Neural progenitor cell (in vitro differentiated cells): ENCODE data around the gene ZCCHC7. TPM values are rescaled to one million over a fixed set of nuclear protein-coding genes. Genes with fewer than 3 reads are reported as not detected.
A peak's percentile ranks its signal among the peaks of the same experiment; 100 is the strongest.

Experiments
- DNase-seq: peaks from one replicate; pipeline ENCODE4 v3.0.0-alpha.2; 2016; ENCODE audit warnings: low spot score
- H2AFZ ChIP-seq: fragments of 200-600 bp; sonication (generic); replicated peaks from 2 replicates; pipeline ENCODE4 v1.6.1; 2016; ENCODE audit warnings: antibody characterized with exemption
- H3F3A ChIP-seq: fragments of 200-600 bp; sonication (generic); 2 replicates; pipeline ENCODE4 v1.6.1; 2016; ENCODE audit warnings: antibody characterized with exemption, low read depth
- H3K27ac ChIP-seq: fragments of 200-600 bp; sonication (generic); 2 replicates; pipeline ENCODE4 v1.5.1; 2016; ENCODE audit warnings: mild to moderate bottlenecking
- H3K27me3 ChIP-seq: fragments of 200-600 bp; sonication (generic); 2 replicates; pipeline ENCODE4 v1.6.1; 2016; ENCODE audit warnings: mild to moderate bottlenecking, moderate library complexity
- H3K36me3 ChIP-seq: fragments of 200-600 bp; sonication (generic); 2 replicates; pipeline ENCODE4 v1.5.1; 2016
- H3K4me1 ChIP-seq: fragments of 200-600 bp; sonication (generic); 2 replicates; pipeline ENCODE4 v1.6.1; 2016; ENCODE audit warnings: mixed run types
- H3K4me2 ChIP-seq: fragments of 200-600 bp; sonication (generic); 2 replicates; pipeline ENCODE4 v1.6.1; 2016
- H3K4me3 ChIP-seq: fragments of 200-600 bp; sonication (generic); 2 replicates; pipeline ENCODE4 v1.5.1; 2016
- H3K79me2 ChIP-seq: fragments of 200-600 bp; sonication (generic); 2 replicates; pipeline ENCODE4 v1.6.1; 2016; ENCODE audit warnings: low read depth
- H3K9ac ChIP-seq: fragments of 200-600 bp; sonication (generic); 2 replicates; pipeline ENCODE4 v1.6.1; 2016
- H3K9me3 ChIP-seq: fragments of 200-600 bp; sonication (generic); 2 replicates; pipeline ENCODE4 v1.5.1; 2016; ENCODE audit warnings: low read depth
- H4K20me1 ChIP-seq: fragments of 200-600 bp; sonication (generic); 2 replicates; pipeline ENCODE4 v1.6.1; 2016; ENCODE audit warnings: low read depth
- H3K27ac Mint-ChIP-seq: 3 replicates; pipeline ENCODE4 v1.8.0; 2021; ENCODE audit warnings: mixed read lengths
- H3K27me3 Mint-ChIP-seq: 2 replicates; pipeline ENCODE4 v1.8.0; 2022; ENCODE audit warnings: low read depth, mild to moderate bottlenecking, inconsistent platforms, moderate library complexity, mixed read lengths; ENCODE audit not compliant: insufficient read depth
- H3K36me3 Mint-ChIP-seq: 3 replicates; pipeline ENCODE4 v1.8.0; 2021; ENCODE audit warnings: mixed read lengths
- H3K4me1 Mint-ChIP-seq: 3 replicates; pipeline ENCODE4 v1.8.0; 2021; ENCODE audit warnings: mixed read lengths
- H3K4me3 Mint-ChIP-seq: 3 replicates; pipeline ENCODE4 v1.8.0; 2021; ENCODE audit warnings: mild to moderate bottlenecking, moderate library complexity, mixed read lengths
- H3K9me3 Mint-ChIP-seq: 3 replicates; pipeline ENCODE4 v1.8.0; 2020; ENCODE audit warnings: mixed read lengths
- CTCF ChIP-seq: fragments of 200-600 bp; sonication (generic); IDR thresholded peaks from 2 replicates; pipeline ENCODE4 v1.5.1; 2017; ENCODE audit warnings: antibody characterized with exemption, mild to moderate bottlenecking
- EZH2 ChIP-seq: fragments of 200-600 bp; sonication (generic); IDR thresholded peaks from 2 replicates; pipeline ENCODE4 v1.6.1; 2017; ENCODE audit warnings: antibody characterized with exemption, mild to moderate bottlenecking, moderate library complexity
- EZH2phosphoT487 ChIP-seq: fragments of 200-600 bp; sonication (generic); IDR thresholded peaks from 2 replicates; pipeline ENCODE4 v1.6.1; 2017; ENCODE audit warnings: antibody characterized with exemption
- total RNA-seq: library from RNA; depleted of rRNA; stranded (reverse); fragments of >200 nt; gene quantifications from 2 replicates; pipeline ENCODE4 v1.2.3, GENCODE V29; 2015; ENCODE audit warnings: low replicate concordance

ZCCHC7 gene
- total RNA-seq, 1 donor from 2014 or later = 27.6 TPM

GRCh38 chr9:37255944-37256862, 135.8 kb downstream of the ZCCHC7 start:
- Mint-ChIP-seq H3K36me3 (peaks cover 42% of the 10 kb centered on the region), H3K27me3 (peaks cover 2% of the 10 kb centered on the region), H3K4me1 (peaks cover 33% of the 10 kb centered on the region), H3K4me3 (no peak overlapping the region), H3K9me3 (peaks cover 28% of the 10 kb centered on the region), H3K27ac (no peak overlapping the region)
- Histone ChIP-seq H4K20me1 (peaks cover 38% of the 10 kb centered on the region), H3K27me3 (no peaks in the 10 kb centered on the region), H3K4me2 (no peak overlapping the region), H2AFZ (no peak overlapping the region), H3K79me2 (peaks cover 20% of the 10 kb centered on the region), H3K9me3 (no peaks in the 10 kb centered on the region), H3K9ac (no peak overlapping the region), H3K4me1 (peaks cover 13% of the 10 kb centered on the region), H3K4me3 (no peak overlapping the region), H3K36me3 (no peaks in the 10 kb centered on the region), H3F3A (peaks cover 9% of the 10 kb centered on the region), H3K27ac (no peak overlapping the region)
- TF ChIP-seq CTCF (no peak), EZH2 (no peak), EZH2phosphoT487 (no peak)
- DNase-seq = no peak

DNA sequence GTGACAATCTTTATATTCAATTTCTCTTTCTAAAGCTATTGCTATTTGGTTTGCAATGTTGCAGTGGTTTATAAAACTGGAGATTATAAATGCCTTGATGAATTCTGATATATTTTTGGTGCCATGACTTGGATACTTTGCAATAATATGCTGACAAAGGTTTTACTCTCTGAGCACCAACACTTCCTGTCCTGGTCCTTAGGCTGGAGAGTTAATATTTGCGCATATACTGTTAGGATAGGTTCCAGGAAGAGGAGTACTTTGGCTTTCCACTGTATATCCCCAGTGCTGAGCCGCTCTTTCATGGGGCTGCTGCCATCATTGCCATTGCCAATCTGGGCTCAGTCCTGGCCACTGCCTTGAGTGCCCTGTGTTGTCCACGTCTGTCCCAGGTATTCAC, 139.6 kb downstream of the ZCCHC7 start:
- no peaks in the 10 kb centered on the region for H3K4me1 ChIP-seq
- H3K4me3 Mint-ChIP-seq = no peak overlapping the region
- H3K9ac ChIP-seq = no peak overlapping the region
- no peak overlapping the region for H3K4me3 ChIP-seq
- DNase-seq = no peak
- H3K9me3 Mint-ChIP-seq = peaks cover 15% of the 10 kb centered on the region
- peaks cover 2% of the 10 kb centered on the region for H3K27me3 Mint-ChIP-seq
- H3K27me3 ChIP-seq = no peaks in the 10 kb centered on the region
- no peak overlapping the region for H3K4me2 ChIP-seq
- H3F3A ChIP-seq = peaks cover 11% of the 10 kb centered on the region
- TF ChIP-seq EZH2phosphoT487 (no peak), CTCF (no peak), EZH2 (no peak)
- no peak overlapping the region for H3K27ac ChIP-seq
- H3K4me1 Mint-ChIP-seq = peaks cover 31% of the 10 kb centered on the region
- no peak overlapping the region for H3K27ac Mint-ChIP-seq
- no peaks in the 10 kb centered on the region for H3K9me3 ChIP-seq
- H2AFZ ChIP-seq = no peak overlapping the region
- H3K36me3 Mint-ChIP-seq = peaks cover 25% of the 10 kb centered on the region
- peaks cover 31% of the 10 kb centered on the region for H4K20me1 ChIP-seq
- no peaks in the 10 kb centered on the region for H3K79me2 ChIP-seq
- no peaks in the 10 kb centered on the region for H3K36me3 ChIP-seq

DNA sequence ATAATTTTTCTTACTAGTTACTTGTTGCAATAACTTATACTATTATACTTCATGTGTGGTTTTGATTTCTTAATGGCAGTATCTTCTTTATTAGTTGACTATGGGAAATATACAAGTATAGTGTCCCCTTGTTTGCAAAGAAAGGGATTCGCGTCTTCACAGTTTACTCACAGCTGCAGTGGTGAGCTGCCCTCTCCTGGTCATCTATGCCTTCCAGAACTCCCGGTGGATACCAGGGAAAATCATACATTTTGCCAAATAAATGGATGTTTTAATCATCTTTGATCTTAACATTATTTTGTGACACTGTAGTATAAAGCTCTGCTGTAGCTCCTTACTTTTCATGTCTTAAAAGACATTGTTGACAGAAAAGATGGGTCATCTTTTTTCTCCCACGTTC, 142.0 kb downstream of the ZCCHC7 start:
- H3K4me2 ChIP-seq = no peak overlapping the region
- H3K27me3 Mint-ChIP-seq = peaks cover 2% of the 10 kb centered on the region
- H3K27me3 ChIP-seq = no peaks in the 10 kb centered on the region
- H3K4me1 Mint-ChIP-seq = peaks cover 31% of the 10 kb centered on the region
- no peaks in the 10 kb centered on the region for H3K9me3 Mint-ChIP-seq
- peaks cover 28% of the 10 kb centered on the region for H4K20me1 ChIP-seq
- TF ChIP-seq EZH2phosphoT487 = no peak
- TF ChIP-seq CTCF = peak; percentile 82
- no peak for TF ChIP-seq EZH2
- H3K9me3 ChIP-seq = no peaks in the 10 kb centered on the region
- no peak overlapping the region for H3K27ac Mint-ChIP-seq
- no peaks in the 10 kb centered on the region for H3K4me1 ChIP-seq
- H3K4me3 ChIP-seq = no peak overlapping the region
- peaks cover 11% of the 10 kb centered on the region for H3F3A ChIP-seq
- H2AFZ ChIP-seq = no peak overlapping the region
- no peak overlapping the region for H3K4me3 Mint-ChIP-seq
- peaks cover 5% of the 10 kb centered on the region for H3K36me3 Mint-ChIP-seq
- H3K36me3 ChIP-seq = no peaks in the 10 kb centered on the region
- H3K27ac ChIP-seq = no peak overlapping the region
- peak; percentile 58 for DNase-seq
- H3K79me2 ChIP-seq = no peaks in the 10 kb centered on the region
- no peak overlapping the region for H3K9ac ChIP-seq
